Measurements from ENCODE around the gene PRDM10.
A peak's percentile ranks its signal among the peaks of the same experiment; 100 is the strongest.

The PRDM10 gene

GRCh38 chr11:130003717-130004001 lies 1.0 kb upstream of the PRDM10 start:
- DNase-seq, result no peak

DNA sequence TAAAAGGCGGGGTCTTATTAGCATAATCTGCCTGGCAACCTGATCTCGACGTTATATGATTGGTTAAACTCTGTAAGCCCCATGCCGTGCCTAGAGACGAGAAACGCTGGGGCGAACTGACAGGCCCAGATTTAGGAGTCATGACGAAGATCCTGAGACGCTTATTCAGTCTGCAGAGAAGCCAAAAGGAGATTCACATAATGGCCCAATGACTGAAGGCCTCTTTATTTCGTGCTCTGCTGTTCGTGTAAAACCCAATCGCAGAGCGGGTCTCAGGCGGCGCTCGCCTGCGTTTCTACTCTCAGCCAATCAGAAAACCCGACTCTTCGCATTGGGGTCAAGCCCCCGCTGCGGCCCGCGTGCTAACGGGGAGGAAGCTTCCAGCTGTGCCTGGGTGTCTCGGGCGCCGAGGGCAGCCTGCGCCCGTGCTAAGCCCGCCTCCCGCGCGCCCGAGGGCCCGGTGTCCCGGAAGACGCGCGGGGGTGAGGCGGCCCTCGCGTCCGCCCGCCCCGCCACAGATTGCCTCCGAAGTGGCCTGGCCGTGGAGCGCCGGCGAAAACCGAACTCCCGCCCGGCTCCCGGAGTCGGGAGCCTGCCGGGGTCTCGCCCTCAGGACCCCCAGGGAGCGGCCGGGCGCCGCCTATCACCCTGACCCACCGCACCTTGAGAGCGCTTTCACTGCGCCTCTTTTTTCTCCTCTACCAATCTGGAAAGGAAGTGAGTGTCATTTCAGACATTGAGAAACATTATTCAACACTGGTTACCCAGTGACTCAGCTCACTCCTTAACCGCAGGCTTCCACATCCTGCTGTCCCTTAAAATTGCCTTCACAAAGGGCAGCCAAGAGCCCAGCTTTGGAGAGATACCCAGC lies 446 bp upstream of the PRDM10 start:
- DNase-seq, result peak; percentile 99

DNA sequence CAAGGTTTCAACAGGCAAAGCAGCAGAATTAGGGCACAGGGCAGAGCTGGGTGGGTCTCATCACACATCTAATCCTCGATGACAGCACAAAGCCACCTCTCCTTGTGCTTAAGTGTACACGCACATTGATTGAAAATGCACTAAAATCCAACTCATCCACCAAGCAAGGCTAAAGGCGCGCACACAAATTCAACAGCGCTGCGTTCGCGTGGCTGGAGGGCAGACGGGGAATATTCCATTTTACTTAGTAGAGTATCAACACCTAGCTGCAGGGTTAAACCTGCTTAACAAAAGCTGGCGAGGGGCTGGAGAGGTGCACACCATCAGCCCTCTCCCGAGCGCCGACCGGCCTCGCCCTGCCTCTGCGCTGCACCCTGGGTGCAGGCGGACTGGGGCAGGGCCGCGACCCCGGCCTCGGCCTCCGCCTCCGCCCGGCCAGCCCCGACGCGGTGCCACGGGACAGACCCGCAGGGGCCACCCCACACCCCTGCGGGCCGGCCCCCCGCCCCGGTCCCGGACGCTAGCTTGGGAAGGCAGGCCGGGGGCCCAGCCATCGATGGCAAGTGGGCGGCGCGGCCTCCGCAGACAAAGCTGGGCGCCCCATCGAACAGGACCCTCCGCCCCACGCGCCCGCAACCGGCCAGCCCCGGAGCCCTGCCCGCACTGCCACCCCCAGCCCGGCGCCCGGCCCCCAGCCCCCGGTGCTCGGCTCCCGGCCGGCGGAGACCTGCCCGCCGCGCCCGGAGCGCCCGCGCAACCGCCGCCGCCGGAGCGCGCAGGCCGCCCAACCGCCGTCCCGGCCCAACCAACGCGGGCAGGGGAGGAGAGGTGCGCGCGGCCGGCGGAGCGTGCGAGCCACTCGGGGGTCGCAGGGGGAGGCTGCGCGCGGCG lies 929 bp downstream of the PRDM10 start:
- no peak for DNase-seq

GRCh38 chr11:130000552-130001176 lies 2.0 kb downstream of the PRDM10 start:
- no peak for DNase-seq

DNA sequence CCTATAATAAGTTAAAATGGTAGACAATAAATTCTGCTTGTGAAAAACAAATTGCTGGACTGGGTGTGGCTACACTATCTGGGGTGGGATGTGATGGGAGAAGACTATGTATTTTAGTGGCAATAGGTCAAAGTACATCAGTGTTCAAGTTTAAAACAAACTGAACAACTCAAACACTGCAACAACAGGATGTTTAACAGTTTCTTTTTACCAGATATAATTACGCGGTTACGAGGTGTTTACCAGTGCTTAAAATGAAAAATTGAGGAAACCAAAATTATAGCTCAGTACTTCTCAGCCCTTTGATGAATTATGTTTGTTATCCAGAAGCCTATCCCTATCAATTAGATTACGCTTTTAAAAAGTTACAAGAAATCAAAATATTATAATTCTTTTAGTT lies 3.2 kb downstream of the PRDM10 start:
- no peak for DNase-seq

GRCh38 chr11:129998905-129999304 lies 3.7 kb downstream of the PRDM10 start:
- no peak for DNase-seq

- DNase-seq, result no peak
Observed at GRCh38 chr11:129998107-129998506, 4.5 kb downstream of the PRDM10 start.

- no peak for DNase-seq
Observed at GRCh38 chr11:129997513-129997912, 5.1 kb downstream of the PRDM10 start.

- DNase-seq, result no peak
Observed at GRCh38 chr11:129996113-129996870, 6.3 kb downstream of the PRDM10 start.

- no peak for DNase-seq
Observed at GRCh38 chr11:129995163-129995562, 7.5 kb downstream of the PRDM10 start.

GRCh38 chr11:129992161-129992944 lies 10.3 kb downstream of the PRDM10 start:
- DNase-seq, result peak; percentile 58

DNA sequence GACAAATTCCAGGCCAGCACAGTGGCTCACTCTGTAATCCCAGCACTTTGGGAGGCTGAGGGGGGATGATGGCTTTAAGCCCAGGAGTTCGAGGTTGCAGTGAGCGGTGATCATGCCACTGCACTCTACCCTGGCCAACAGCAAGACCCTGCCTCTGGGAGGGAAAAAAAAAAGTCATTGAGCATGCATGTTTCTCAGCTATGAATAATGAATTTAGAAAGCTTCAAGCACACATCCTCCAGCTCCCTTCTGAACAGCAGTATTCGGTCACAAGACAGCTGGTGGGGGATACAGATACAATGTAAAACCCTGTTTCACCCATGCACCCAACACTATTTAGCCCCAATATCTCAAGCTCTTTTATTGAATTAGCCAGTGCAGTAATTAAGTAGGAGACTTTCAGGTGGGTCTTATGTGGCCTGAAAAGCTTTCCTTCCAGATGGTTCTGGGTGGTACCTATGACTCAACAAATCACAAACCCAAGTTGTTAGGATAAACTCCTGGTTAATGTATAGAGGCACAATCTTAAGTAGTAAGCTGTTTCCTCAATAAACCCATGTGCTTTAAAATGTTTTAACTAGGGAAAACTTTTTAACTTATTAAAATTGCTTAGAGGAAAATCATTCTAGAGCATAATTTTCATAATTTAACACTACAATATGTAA lies 13.4 kb downstream of the PRDM10 start:
- DNase-seq, result no peak

- no peak for DNase-seq
Observed at GRCh38 chr11:129987950-129988349, 14.7 kb downstream of the PRDM10 start.

- no peak for DNase-seq
Observed at GRCh38 chr11:129985823-129986222, 16.8 kb downstream of the PRDM10 start.

GRCh38 chr11:129980086-129980485 lies 22.5 kb downstream of the PRDM10 start:
- no peak for DNase-seq

DNA sequence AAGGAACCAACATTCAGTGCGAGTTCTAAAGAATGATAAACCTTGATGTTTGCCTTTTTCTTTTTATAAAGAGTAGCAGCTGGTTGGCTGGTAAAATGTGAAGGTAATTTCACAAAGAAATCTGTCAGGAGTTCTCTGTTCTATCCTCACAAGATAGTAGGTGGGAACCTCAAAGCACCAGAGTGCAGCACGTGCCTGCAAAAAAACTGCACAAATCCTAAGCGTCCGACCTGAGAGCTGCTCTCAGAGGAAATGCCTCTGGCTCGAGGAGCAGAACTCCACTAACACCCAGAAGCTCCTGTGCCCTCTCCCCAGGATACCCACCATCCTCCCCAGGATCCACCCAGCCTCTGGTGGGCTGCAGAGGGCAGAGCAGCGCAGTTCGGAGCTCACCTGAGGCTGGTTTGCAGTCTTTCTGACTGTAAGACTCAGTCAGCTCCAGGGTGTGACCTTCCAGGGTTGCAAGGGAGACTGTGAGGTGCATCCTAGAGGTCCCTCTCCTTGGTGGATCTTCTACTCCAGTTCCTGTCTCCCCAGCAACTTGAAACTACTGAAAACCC lies 23.5 kb downstream of the PRDM10 start:
- no peak for DNase-seq

DNA sequence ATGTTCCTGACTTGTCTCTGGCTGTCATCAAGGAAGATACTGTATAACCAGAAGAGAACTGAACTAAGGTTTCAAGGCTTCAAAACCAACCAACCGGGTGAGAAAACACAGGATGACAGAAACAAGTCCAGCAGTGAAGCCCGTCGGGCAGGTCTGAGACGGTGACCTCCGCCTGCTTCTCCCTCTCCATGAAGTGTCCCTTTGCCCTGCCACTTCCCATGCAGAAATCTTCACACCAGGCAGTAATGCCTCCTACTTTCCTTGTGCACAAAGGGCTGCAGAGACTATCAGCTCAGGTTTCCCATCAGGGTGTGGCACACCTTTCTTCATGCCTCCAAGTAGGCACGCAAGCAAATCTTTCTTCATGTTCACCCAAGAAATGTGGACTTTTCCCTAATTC lies 24.2 kb downstream of the PRDM10 start:
- no peak for DNase-seq

DNA sequence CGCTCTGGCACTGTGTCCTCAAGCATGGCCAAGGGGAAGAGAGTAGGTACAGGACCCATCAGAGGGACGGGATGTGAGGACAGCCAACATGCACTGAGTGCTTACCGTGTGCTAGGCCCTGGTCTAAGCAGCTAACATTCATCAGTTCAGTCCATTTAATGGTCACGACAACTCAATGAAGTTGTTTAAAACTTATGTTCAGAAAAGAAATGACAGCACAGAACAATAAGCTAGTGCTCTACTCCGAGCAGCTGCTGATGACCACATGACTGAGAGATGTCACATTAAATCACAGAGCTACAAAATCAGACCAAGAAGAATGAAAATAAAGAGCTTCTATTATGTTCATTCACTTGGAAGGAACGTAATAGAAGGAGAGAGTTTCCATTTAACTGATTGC lies 26.3 kb downstream of the PRDM10 start:
- no peak for DNase-seq

GRCh38 chr11:129975543-129975942 lies 27.1 kb downstream of the PRDM10 start:
- DNase-seq, result no peak

DNA sequence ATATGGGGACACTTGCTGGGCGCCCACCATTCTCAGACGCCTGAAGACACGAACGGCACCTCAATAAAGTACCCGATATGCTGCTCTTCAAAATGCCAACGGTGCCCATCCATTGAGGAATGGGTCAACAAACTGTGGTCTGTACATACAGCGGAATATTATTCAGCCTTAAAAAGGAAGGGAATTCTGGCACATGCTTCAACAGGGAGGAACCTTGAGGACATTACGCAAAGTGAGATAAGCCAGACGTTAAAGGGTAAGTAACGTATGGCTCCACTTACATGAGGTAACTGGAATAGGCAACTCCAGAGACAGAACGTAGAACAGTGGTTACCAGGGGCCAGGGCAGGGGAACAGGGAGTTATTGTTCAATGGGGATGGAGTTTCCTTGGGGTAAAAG lies 28.0 kb downstream of the PRDM10 start:
- DNase-seq, result no peak

DNA sequence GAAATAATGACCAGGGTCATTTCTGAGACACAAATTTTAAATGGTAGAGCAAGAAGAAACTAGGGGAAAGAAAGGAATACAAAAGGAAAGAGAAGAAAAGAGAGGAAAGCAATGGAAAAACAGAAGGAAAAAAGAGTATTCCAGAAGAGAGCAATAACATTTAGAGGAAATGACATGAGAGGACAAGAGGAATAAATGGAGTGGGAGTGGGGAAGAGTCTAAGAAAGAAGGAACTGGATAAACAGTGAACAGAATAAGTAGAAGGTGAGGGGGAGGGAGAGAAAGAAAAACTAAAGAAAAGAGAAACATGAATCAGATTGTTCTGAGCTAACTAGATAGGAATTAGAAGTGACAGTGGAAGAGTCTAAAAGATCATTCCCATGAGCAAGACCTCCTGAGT lies 28.4 kb downstream of the PRDM10 start:
- DNase-seq, result no peak

All from NCI-H1092 (cell line).